Mammary epithelial cell (primary cell): ENCODE results near the gene CFAP300.

Source experiments
- CTCF ChIP-seq, 2 donors: IDR thresholded peaks in 1 of 2; conservative IDR thresholded peaks in 1 of 2; 2 replicates each; pipeline ENCODE4 v1.5.1; 2011 to 2012; ENCODE audit warnings: inconsistent platforms in 2 of 2, low read length in 2 of 2, mild to moderate bottlenecking in 2 of 2, control low read depth in 1 of 2, low read depth in 1 of 2; ENCODE audit not compliant: insufficient read depth in 1 of 2; ENCODE audit errors: extremely low read depth in 1 of 2
- EZH2 ChIP-seq: IDR thresholded peaks from 2 replicates; pipeline ENCODE4 v1.6.1; 2012; ENCODE audit warnings: low read length, inconsistent platforms, borderline replicate concordance

DNA sequence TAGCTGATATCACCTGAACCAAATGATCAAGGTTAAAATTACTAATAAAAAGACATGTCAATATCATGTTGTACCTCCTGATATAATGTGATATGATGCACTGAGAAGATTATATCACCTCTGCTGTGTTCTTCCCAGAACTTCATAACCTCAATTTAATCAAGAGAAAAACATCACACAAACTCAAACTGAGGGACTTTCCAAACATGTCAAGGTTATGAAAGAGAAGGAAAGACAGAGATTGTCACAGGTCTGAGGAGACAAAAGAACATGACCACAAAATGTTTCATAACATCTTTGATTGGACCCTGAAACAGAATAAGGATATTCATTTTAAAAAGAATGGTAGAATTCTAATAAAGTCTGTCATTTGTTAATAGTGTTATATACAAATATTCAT is 43.0 kb upstream of the CFAP300 start:
- TF ChIP-seq CTCF (conservative IDR thresholded peaks at IDR 0.05 in 1 of 2, IDR thresholded peaks at IDR 0.05 in 1 of 2; ENCODE audit: extremely low read depth in 1 of 2, insufficient read depth in 1 of 2, low read depth in 1 of 2, low read length in 2 of 2) (no peak), EZH2 (no peak)
